Neural progenitor cell (in vitro differentiated cells): Measurements from ENCODE around the gene PCA3. TPM values are rescaled to one million over a fixed set of nuclear protein-coding genes. Genes with fewer than 3 reads are reported as not detected.
"Not testable (repeated sequence)": the region's sequence is repeated elsewhere in the genome, so short reads cannot be mapped to it uniquely, and the experiment has no call there.

Experiments
- DNase-seq: peaks from one replicate; pipeline ENCODE4 v3.0.0-alpha.2; 2016; ENCODE audit warnings: low spot score
- H2AFZ ChIP-seq: fragments of 200-600 bp; sonication (generic); replicated peaks from 2 replicates; pipeline ENCODE4 v1.6.1; 2016; ENCODE audit warnings: antibody characterized with exemption
- H3F3A ChIP-seq: fragments of 200-600 bp; sonication (generic); 2 replicates; pipeline ENCODE4 v1.6.1; 2016; ENCODE audit warnings: antibody characterized with exemption, low read depth
- H3K27ac ChIP-seq: fragments of 200-600 bp; sonication (generic); 2 replicates; pipeline ENCODE4 v1.5.1; 2016; ENCODE audit warnings: mild to moderate bottlenecking
- H3K27me3 ChIP-seq: fragments of 200-600 bp; sonication (generic); 2 replicates; pipeline ENCODE4 v1.6.1; 2016; ENCODE audit warnings: mild to moderate bottlenecking, moderate library complexity
- H3K36me3 ChIP-seq: fragments of 200-600 bp; sonication (generic); 2 replicates; pipeline ENCODE4 v1.5.1; 2016
- H3K4me1 ChIP-seq: fragments of 200-600 bp; sonication (generic); 2 replicates; pipeline ENCODE4 v1.6.1; 2016; ENCODE audit warnings: mixed run types
- H3K4me2 ChIP-seq: fragments of 200-600 bp; sonication (generic); 2 replicates; pipeline ENCODE4 v1.6.1; 2016
- H3K4me3 ChIP-seq: fragments of 200-600 bp; sonication (generic); 2 replicates; pipeline ENCODE4 v1.5.1; 2016
- H3K79me2 ChIP-seq: fragments of 200-600 bp; sonication (generic); 2 replicates; pipeline ENCODE4 v1.6.1; 2016; ENCODE audit warnings: low read depth
- H3K9ac ChIP-seq: fragments of 200-600 bp; sonication (generic); 2 replicates; pipeline ENCODE4 v1.6.1; 2016
- H3K9me3 ChIP-seq: fragments of 200-600 bp; sonication (generic); 2 replicates; pipeline ENCODE4 v1.5.1; 2016; ENCODE audit warnings: low read depth
- H4K20me1 ChIP-seq: fragments of 200-600 bp; sonication (generic); 2 replicates; pipeline ENCODE4 v1.6.1; 2016; ENCODE audit warnings: low read depth
- H3K27ac Mint-ChIP-seq: 3 replicates; pipeline ENCODE4 v1.8.0; 2021; ENCODE audit warnings: mixed read lengths
- H3K27me3 Mint-ChIP-seq: 2 replicates; pipeline ENCODE4 v1.8.0; 2022; ENCODE audit warnings: low read depth, mild to moderate bottlenecking, inconsistent platforms, moderate library complexity, mixed read lengths; ENCODE audit not compliant: insufficient read depth
- H3K36me3 Mint-ChIP-seq: 3 replicates; pipeline ENCODE4 v1.8.0; 2021; ENCODE audit warnings: mixed read lengths
- H3K4me1 Mint-ChIP-seq: 3 replicates; pipeline ENCODE4 v1.8.0; 2021; ENCODE audit warnings: mixed read lengths
- H3K4me3 Mint-ChIP-seq: 3 replicates; pipeline ENCODE4 v1.8.0; 2021; ENCODE audit warnings: mild to moderate bottlenecking, moderate library complexity, mixed read lengths
- H3K9me3 Mint-ChIP-seq: 3 replicates; pipeline ENCODE4 v1.8.0; 2020; ENCODE audit warnings: mixed read lengths
- CTCF ChIP-seq: fragments of 200-600 bp; sonication (generic); IDR thresholded peaks from 2 replicates; pipeline ENCODE4 v1.5.1; 2017; ENCODE audit warnings: antibody characterized with exemption, mild to moderate bottlenecking
- EZH2 ChIP-seq: fragments of 200-600 bp; sonication (generic); IDR thresholded peaks from 2 replicates; pipeline ENCODE4 v1.6.1; 2017; ENCODE audit warnings: antibody characterized with exemption, mild to moderate bottlenecking, moderate library complexity
- EZH2phosphoT487 ChIP-seq: fragments of 200-600 bp; sonication (generic); IDR thresholded peaks from 2 replicates; pipeline ENCODE4 v1.6.1; 2017; ENCODE audit warnings: antibody characterized with exemption
- total RNA-seq: library from RNA; depleted of rRNA; stranded (reverse); fragments of >200 nt; gene quantifications from 2 replicates; pipeline ENCODE4 v1.2.3, GENCODE V29; 2015; ENCODE audit warnings: low replicate concordance

Gene PCA3
- total RNA-seq, 1 donor from 2014 or later, result 0.30 TPM

GRCh38 chr9:76738402-76738801, 25.8 kb upstream of the PCA3 start:
- Mint-ChIP-seq H3K36me3 (no peaks in the 10 kb centered on the region), H3K9me3 (no peaks in the 10 kb centered on the region)

GRCh38 chr9:76741524-76741923, 22.7 kb upstream of the PCA3 start:
- Mint-ChIP-seq H3K27me3 (no peaks in the 10 kb centered on the region), H3K4me3 (no peak overlapping the region), H3K27ac (no peak overlapping the region), H3K9me3 (peaks cover 9% of the 10 kb centered on the region), H3K36me3 (no peaks in the 10 kb centered on the region), H3K4me1 (no peaks in the 10 kb centered on the region)
- no peak overlapping the region for H3K27ac ChIP-seq
- no peaks in the 10 kb centered on the region for H3F3A ChIP-seq
- no peak for DNase-seq
- no peak overlapping the region for H3K4me3 ChIP-seq
- no peaks in the 10 kb centered on the region for H3K9me3 ChIP-seq
- no peak overlapping the region for H3K4me2 ChIP-seq
- H2AFZ ChIP-seq, result no peak overlapping the region
- no peaks in the 10 kb centered on the region for H3K79me2 ChIP-seq
- no peaks in the 10 kb centered on the region for H3K27me3 ChIP-seq
- no peaks in the 10 kb centered on the region for H4K20me1 ChIP-seq
- TF ChIP-seq EZH2 (no peak), EZH2phosphoT487 (no peak), CTCF (no peak)
- no peak overlapping the region for H3K9ac ChIP-seq
- H3K4me1 ChIP-seq, result no peaks in the 10 kb centered on the region
- no peaks in the 10 kb centered on the region for H3K36me3 ChIP-seq

More at GRCh38 chr9:76738402-76738801, 25.8 kb upstream of the PCA3 start:
- peak overlapping the region; percentile 26 for H2AFZ ChIP-seq
- H3K27ac ChIP-seq, result no peak overlapping the region
- H3K4me2 ChIP-seq, result no peak overlapping the region
- TF ChIP-seq CTCF (no peak), EZH2phosphoT487 (no peak), EZH2 (no peak)
- no peaks in the 10 kb centered on the region for H3F3A ChIP-seq
- H3K27me3 ChIP-seq, result no peaks in the 10 kb centered on the region
- Mint-ChIP-seq H3K4me3 (no peak overlapping the region), H3K4me1 (no peaks in the 10 kb centered on the region), H3K27me3 (no peaks in the 10 kb centered on the region), H3K27ac (no peak overlapping the region)
- no peak for DNase-seq
- no peaks in the 10 kb centered on the region for H3K9me3 ChIP-seq
- no peak overlapping the region for H3K4me3 ChIP-seq
- H3K4me1 ChIP-seq, result no peaks in the 10 kb centered on the region
- no peaks in the 10 kb centered on the region for H4K20me1 ChIP-seq
- H3K9ac ChIP-seq, result no peak overlapping the region
- H3K79me2 ChIP-seq, result no peaks in the 10 kb centered on the region
- no peaks in the 10 kb centered on the region for H3K36me3 ChIP-seq

- H3F3A ChIP-seq, result not testable (repeated sequence)
These were observed 21.3 kb upstream of the PCA3 start for GRCh38 chr9:76742890-76743289.

GRCh38 chr9:76743931-76744330, 20.3 kb upstream of the PCA3 start:
- TF ChIP-seq EZH2 (no peak), EZH2phosphoT487 (no peak), CTCF (no peak)
- no peak overlapping the region for H3K27ac Mint-ChIP-seq
- no peaks in the 10 kb centered on the region for H4K20me1 ChIP-seq
- no peaks in the 10 kb centered on the region for H3K36me3 ChIP-seq
- peaks cover 9% of the 10 kb centered on the region for H3K9me3 Mint-ChIP-seq
- H3K4me3 Mint-ChIP-seq, result no peak overlapping the region
- no peaks in the 10 kb centered on the region for H3K9me3 ChIP-seq
- no peaks in the 10 kb centered on the region for H3K79me2 ChIP-seq
- no peak overlapping the region for H3K4me2 ChIP-seq
- no peaks in the 10 kb centered on the region for H3K27me3 Mint-ChIP-seq
- H3K36me3 Mint-ChIP-seq, result no peaks in the 10 kb centered on the region
- H2AFZ ChIP-seq, result no peak overlapping the region
- no peaks in the 10 kb centered on the region for H3F3A ChIP-seq
- H3K9ac ChIP-seq, result no peak overlapping the region
- H3K27me3 ChIP-seq, result no peaks in the 10 kb centered on the region
- DNase-seq, result no peak
- H3K27ac ChIP-seq, result no peak overlapping the region
- peaks cover 4% of the 10 kb centered on the region for H3K4me1 Mint-ChIP-seq
- H3K4me1 ChIP-seq, result peaks cover under 1% of the 10 kb centered on the region
- no peak overlapping the region for H3K4me3 ChIP-seq

More at GRCh38 chr9:76742890-76743289, 21.3 kb upstream of the PCA3 start:
- H3K9me3 Mint-ChIP-seq, H3K27me3 Mint-ChIP-seq, H3K4me3 ChIP-seq, H3K36me3 Mint-ChIP-seq, H3K4me1 ChIP-seq, H3K4me1 Mint-ChIP-seq, H3K27ac ChIP-seq, H4K20me1 ChIP-seq, H2AFZ ChIP-seq, H3K4me3 Mint-ChIP-seq, H3K9me3 ChIP-seq, H3K36me3 ChIP-seq, H3K27ac Mint-ChIP-seq, DNase-seq, H3K4me2 ChIP-seq, H3K79me2 ChIP-seq, H3K27me3 ChIP-seq, H3K9ac ChIP-seq: not testable (repeated sequence)
